Skin epidermis (tissue), 12 donors: ENCODE results near the gene IGF2.

Experiments used
- H3K27ac ChIP-seq, 21 experiments: fragments of 200-600 bp; sonication (generic) in 11 of 21; one replicate each; pipeline ENCODE4 v1.5.0; 2020; ENCODE audit warnings: mild to moderate bottlenecking in 3 of 21, inconsistent platforms in 2 of 21, moderate library complexity in 2 of 21
- H3K4me3 ChIP-seq, 7 experiments: fragments of 200-600 bp; sonication (generic) in 2 of 7; one replicate each; pipeline ENCODE4 v1.5.0; 2020; ENCODE audit warnings: inconsistent platforms in 2 of 7, mild to moderate bottlenecking in 2 of 7, moderate library complexity in 1 of 7

IGF2 gene

GRCh38 chr11:2139621-2140337 is 590 bp upstream of the IGF2 start:
- no peak overlapping the region for H3K4me3 ChIP-seq

GRCh38 chr11:2138431-2139122 is 612 bp downstream of the IGF2 start:
- peak overlapping the region; percentile 1 to 28 (median 23) for H3K4me3 ChIP-seq
- peak overlapping the region in 2 of 21 experiments; percentile 25 to 40 for H3K27ac ChIP-seq

More at GRCh38 chr11:2139621-2140337, 590 bp upstream of the IGF2 start:
- no peak overlapping the region for H3K27ac ChIP-seq

DNA sequence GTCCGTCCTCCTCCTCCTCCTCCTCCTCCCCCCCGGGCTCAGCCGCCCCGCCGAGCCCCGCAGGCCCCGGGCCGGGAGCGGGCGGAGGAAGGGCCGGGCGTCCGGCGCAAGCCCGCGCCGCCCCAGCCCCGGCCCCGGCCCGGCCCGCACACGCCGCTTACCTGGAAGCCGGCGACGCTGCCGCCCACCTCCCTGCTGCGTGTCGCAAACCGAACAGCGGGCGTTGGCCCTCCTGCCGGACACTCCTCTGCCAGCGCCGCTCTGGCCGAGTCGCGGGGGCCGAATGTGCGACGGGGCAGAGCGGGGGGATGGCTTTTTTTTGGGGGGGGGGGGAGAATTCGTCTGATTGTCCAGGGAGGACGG is 1.1 kb downstream of the IGF2 start:
- Histone ChIP-seq H3K27ac (peak overlapping the region in 1 of 21 experiments; percentile 45), H3K4me3 (peak overlapping the region; percentile 1 to 28 (median 23))

DNA sequence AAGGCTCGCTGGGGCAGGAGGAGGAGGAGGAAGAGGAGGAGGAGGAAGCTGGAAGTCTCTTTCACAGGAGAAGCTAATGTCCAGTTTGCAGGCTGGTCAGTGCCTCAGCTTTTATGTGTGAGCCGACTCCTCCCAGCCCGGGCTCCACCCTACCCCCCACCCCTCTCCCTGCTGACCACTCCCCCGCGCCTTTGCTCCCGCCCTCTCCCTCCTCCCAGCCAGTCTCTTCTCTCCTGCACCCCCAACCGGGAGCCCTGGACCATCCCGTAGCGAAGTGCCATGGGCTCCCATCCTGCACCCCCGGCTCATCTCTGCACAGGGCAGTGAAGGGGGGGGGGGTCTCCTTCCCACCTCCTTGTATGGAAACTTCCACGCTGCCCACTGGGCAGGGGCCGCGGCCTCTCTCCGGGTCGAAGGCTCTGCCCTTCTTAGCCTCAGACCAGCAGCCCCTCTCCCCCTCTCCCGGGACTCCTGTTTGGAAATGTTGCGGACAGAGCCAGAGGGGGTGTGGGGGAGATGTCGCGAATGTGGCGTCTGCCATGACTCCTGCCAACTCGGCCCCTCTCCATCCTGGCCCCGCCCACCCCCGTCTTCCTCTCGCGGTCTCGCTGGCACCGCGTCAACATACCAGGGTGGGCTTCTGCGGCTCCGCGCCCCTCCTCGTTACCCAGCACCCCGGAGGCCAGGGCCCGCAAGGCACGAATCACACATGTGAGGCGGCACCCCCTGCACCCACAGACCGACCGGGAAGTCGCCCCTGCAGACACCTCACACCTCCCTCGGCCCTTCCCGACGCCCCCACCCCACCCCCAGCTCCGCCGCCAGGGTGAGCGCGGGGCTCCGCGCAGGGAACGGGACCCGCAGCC is 1.8 kb downstream of the IGF2 start:
- Histone ChIP-seq H3K4me3 (peak overlapping the region in 5 of 7 experiments; percentile 10 to 28 (median 23)), H3K27ac (peak overlapping the region in 1 of 21 experiments; percentile 45)

GRCh38 chr11:2136952-2137201 is 2.3 kb downstream of the IGF2 start:
- Histone ChIP-seq H3K27ac (no peak overlapping the region), H3K4me3 (no peak overlapping the region)

- Histone ChIP-seq H3K4me3 (no peak overlapping the region), H3K27ac (no peak overlapping the region)
Measured at GRCh38 chr11:2136209-2136951, 2.8 kb downstream of the IGF2 start.

GRCh38 chr11:2135648-2136201 is 3.5 kb downstream of the IGF2 start:
- no peak overlapping the region for H3K27ac ChIP-seq
- H3K4me3 ChIP-seq: no peak overlapping the region

DNA sequence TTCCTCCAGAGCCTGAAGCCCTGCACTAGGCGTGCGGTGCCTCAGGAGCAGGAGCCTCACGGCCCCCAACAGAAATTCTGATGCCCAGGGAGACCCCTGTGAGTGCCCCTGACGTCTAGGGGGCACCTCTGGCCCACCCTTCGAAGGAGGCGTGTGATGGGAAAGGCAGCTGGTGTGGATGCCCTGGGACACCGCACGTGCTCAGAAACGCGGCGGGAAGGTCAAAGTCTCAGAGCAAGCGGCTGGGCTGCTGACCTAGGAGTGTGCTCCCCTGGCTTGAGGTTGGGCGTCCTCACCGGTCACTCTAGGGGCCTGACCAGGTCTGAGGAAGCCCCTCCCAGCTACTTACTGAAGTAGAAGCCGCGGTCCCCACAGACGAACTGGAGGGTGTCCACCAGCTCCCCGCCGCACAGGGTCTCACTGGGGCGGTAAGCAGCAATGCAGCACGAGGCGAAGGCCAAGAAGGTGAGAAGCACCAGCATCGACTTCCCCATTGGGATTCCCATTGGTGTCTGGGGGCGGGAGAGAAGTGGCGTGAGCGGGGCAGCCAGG is 4.1 kb downstream of the IGF2 start:
- H3K4me3 ChIP-seq: no peak overlapping the region
- H3K27ac ChIP-seq: no peak overlapping the region

- no peak overlapping the region for H3K27ac ChIP-seq
- H3K4me3 ChIP-seq: no peak overlapping the region
Measured at GRCh38 chr11:2134022-2135010, 4.9 kb downstream of the IGF2 start.

DNA sequence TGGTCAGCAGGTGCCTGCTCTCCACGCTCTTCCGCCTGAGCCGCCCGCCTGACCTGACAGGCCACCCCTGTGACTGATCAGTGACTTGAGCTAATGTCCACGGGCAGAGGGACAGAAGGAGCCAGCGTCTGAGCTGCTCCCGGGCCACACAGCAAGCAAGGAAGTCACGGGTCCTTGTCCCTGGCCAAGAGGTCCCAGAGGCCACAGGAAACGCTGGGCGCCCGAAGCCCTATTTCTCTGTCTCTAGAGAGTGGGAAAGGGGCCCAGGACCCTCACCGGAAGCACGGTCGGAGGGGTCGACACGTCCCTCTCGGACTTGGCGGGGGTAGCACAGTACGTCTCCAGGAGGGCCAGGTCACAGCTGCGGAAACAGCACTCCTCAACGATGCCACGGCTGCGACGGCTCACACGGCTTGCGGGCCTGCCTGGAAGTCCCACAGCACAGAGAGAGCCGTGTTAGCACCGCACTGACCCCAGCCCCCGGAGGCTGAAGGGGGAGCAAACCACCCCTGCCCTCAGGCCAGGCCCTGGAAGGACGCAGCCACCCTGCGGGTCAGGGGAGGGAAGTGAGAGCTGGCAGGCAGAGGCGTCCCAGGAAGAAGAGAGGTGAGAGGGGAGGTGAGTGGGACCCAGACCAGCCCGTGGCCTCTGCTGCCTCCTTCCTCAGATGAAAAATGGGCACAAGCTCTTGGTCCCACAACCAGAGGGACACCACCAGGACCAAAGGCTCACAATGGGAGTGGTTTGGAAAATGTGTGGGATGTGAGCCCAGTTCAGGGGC is 5.8 kb downstream of the IGF2 start:
- H3K4me3 ChIP-seq: no peak overlapping the region
- no peak overlapping the region for H3K27ac ChIP-seq

GRCh38 chr11:2132874-2133240 is 6.3 kb downstream of the IGF2 start:
- Histone ChIP-seq H3K4me3 (no peak overlapping the region), H3K27ac (no peak overlapping the region)

GRCh38 chr11:2132246-2132645 is 6.9 kb downstream of the IGF2 start:
- Histone ChIP-seq H3K4me3 (no peak overlapping the region), H3K27ac (no peak overlapping the region)

DNA sequence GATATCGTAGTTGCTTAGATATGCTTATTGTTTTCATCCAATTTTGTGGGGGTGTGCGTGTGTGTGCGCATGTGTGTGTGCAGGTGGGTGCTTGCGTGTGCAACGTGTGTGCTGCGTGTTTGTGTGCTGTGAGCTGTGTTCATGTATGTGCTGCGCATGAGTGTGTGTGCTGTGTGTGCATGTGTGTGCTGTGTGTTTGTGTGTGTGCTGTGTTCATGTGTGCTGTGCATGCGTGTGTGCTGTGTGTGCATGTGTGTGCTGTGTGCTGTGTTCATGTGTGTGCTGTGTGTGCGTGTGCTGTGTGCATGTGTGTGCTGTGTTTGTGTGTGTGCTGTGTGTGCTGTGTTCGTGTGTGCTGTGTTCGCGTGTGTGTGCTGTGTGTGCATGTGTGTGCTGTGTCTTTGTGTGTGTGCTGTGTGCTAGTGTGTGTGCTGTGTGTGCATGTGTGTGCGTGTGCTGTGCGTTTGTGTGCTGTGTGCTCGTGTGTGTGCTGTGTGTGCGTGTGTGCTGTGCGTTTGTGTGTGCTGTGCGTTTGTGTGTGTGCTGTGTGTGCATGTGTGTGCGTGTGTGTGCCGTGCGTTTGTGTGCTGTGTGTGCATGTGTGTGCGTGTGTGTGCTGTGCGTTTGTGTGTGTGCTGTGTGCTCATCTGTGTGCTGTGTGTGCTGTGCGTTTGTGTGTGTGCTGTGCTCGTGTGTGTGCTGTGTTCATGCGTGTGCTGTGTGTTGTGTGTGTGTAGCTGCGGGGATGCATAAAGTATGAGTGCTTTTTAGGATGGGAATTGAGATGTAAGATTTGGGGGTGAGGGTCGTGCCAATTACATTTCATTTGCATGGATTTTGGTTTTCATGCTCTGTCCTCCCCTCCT is 7.6 kb downstream of the IGF2 start:
- no peak overlapping the region for H3K4me3 ChIP-seq
- no peak overlapping the region for H3K27ac ChIP-seq

GRCh38 chr11:2130881-2131352 is 8.3 kb downstream of the IGF2 start:
- H3K4me3 ChIP-seq: no peak overlapping the region
- H3K27ac ChIP-seq: no peak overlapping the region

GRCh38 chr11:2129699-2130366 is 9.4 kb downstream of the IGF2 start:
- Histone ChIP-seq H3K27ac (no peak overlapping the region), H3K4me3 (no peak overlapping the region)

DNA sequence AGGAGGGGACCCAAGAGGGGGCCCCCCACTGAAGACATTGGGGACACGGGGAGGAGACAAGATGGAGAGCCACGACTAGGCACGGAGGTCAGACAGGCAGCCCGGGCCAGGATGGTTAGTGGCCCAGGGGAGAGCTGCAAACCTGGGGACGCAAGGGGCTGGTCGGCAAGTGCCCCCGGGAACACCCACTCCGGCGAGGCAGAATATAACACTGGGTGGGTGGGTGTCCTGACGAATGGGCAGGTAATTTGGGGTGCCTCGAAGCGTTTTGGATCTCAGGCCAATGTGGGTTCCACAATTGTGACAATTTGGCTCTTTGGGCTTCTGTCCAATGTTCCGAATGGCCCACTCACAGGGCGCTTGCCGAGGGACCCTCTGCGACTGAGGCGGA is 9.9 kb downstream of the IGF2 start:
- Histone ChIP-seq H3K27ac (no peak overlapping the region), H3K4me3 (no peak overlapping the region)
